HCT116 (cell line): ENCODE results near the gene SETD5. TPM values are rescaled to one million over a fixed set of nuclear protein-coding genes. Genes with fewer than 3 reads are reported as not detected.

Experiments
- ATAC-seq: fragments of 200-7000 bp; cut with Tn5 transposase; 2 replicates; pipeline ENCODE4 v1.9.1; 2020; ENCODE audit warnings: mild to moderate bottlenecking, moderate library complexity
- BruUV-seq: library from RNA; stranded (reverse); fragments of 400-500 nt; replicated peaks from 2 replicates; lab custom pipeline; 2021; lab: Mats Ljungman, UMichigan
- CTCF ChIA-PET: fragments of 300-600 bp; sonication (Branson Sonifier 250); formaldehyde crosslinking; loops from one replicate; lab custom pipeline; 2021; ENCODE audit warnings: antibody characterized with exemption; lab: Charles Lee
- POLR2A ChIA-PET: fragments of 300-600, 350-600 bp; sonication (Branson Sonifier 250); formaldehyde crosslinking; loops from one replicate; lab custom pipeline; 2021; ENCODE audit warnings: antibody characterized with exemption; lab: Charles Lee
- RAD21 ChIA-PET, 2 experiments: fragments of 300-600 bp; sonication (Branson Sonifier 250); formaldehyde crosslinking; loops; one replicate each; lab custom pipeline; 2023; ENCODE audit warnings: low total read pairs in 2 of 2; ENCODE audit not compliant: uncharacterized antibody in 2 of 2, unreplicated experiment in 2 of 2, low non-redundant PET in 1 of 2; lab: Charles Lee
- DNase-seq: peaks from one replicate; pipeline ENCODE4 v3.0.0-alpha.2; 2010; ENCODE audit warnings: low read depth, low spot score
- H2AFZ ChIP-seq: fragments of 200-600 bp; shearing (Covaris generic), sonication (generic); 2 replicates; pipeline ENCODE4 v1.6.1; 2017; ENCODE audit warnings: low read depth, mixed run types, mixed read lengths, antibody characterized with exemption, low read length; ENCODE audit not compliant: poor library complexity, severe bottlenecking
- H3K27ac ChIP-seq: 2 replicates; pipeline ENCODE4 v1.5.1; 2012; ENCODE audit warnings: low read depth, low read length
- H3K27me3 ChIP-seq: fragments of 200-600 bp; sonication (generic); 2 replicates; pipeline ENCODE4 v1.6.1; 2016; ENCODE audit warnings: mixed run types, low read length, mixed read lengths; ENCODE audit not compliant: insufficient read depth
- H3K36me3 ChIP-seq, 2 experiments: fragments of 200-500 bp in 1 of 2; fragments of 200-600 bp in 1 of 2; sonication (Bioruptor generic) in 1 of 2; sonication (generic) in 1 of 2; 2 replicates each; pipeline versions ENCODE4 v1.5.1 to v1.6.1; 2014 to 2016; ENCODE audit warnings: low read length in 2 of 2, inconsistent platforms in 1 of 2, mixed read lengths in 1 of 2, mixed run types in 1 of 2; ENCODE audit not compliant: insufficient read depth in 2 of 2, control insufficient read depth in 1 of 2
- H3K4me1 ChIP-seq, 2 experiments: fragments of 200-600 bp in 1 of 2; sonication (generic) in 1 of 2; 2 replicates each; pipeline versions ENCODE4 v1.5.1 to v1.6.1; 2012 to 2017; ENCODE audit warnings: low read length in 2 of 2, inconsistent platforms in 1 of 2, mild to moderate bottlenecking in 1 of 2, mixed read lengths in 1 of 2, mixed run types in 1 of 2, moderate library complexity in 1 of 2; ENCODE audit not compliant: insufficient read depth in 2 of 2, control insufficient read depth in 1 of 2
- H3K4me2 ChIP-seq: fragments of 200-600 bp; sonication (generic); 2 replicates; pipeline ENCODE4 v1.6.1; 2017; ENCODE audit warnings: mixed run types, low read length, mixed read lengths
- H3K4me3 ChIP-seq, 2 experiments: fragments of 200-600 bp in 1 of 2; sonication (generic) in 1 of 2; replicated peaks in 1 of 2; 2 replicates each; pipeline ENCODE4 v1.5.1; 2011 to 2016; ENCODE audit warnings: low read length in 2 of 2, control low read depth in 1 of 2, low read depth in 1 of 2, mild to moderate bottlenecking in 1 of 2, mixed read lengths in 1 of 2, mixed run types in 1 of 2
- H3K79me2 ChIP-seq: fragments of 200-600 bp; sonication (generic); 2 replicates; pipeline ENCODE4 v1.6.1; 2017; ENCODE audit warnings: mild to moderate bottlenecking, mixed run types, low read length, moderate library complexity, mixed read lengths; ENCODE audit not compliant: insufficient read depth
- H3K9ac ChIP-seq: fragments of 200-600 bp; sonication (generic); 2 replicates; pipeline ENCODE4 v1.6.1; 2016; ENCODE audit warnings: low read length, mixed read lengths
- H3K9me2 ChIP-seq: fragments of 200-600 bp; sonication (generic), shearing (Covaris generic); 2 replicates; pipeline ENCODE4 v1.6.1; 2017; ENCODE audit warnings: mixed run types, mild to moderate bottlenecking, moderate library complexity; ENCODE audit not compliant: insufficient read depth
- H3K9me3 ChIP-seq, 2 experiments: fragments of 200-500 bp in 1 of 2; fragments of 200-600 bp in 1 of 2; sonication (Bioruptor generic) in 1 of 2; sonication (generic) in 1 of 2; 2 replicates each; pipeline ENCODE4 v1.6.1; 2014 to 2017; ENCODE audit warnings: low read length in 2 of 2, mixed read lengths in 2 of 2, inconsistent platforms in 1 of 2, low read depth in 1 of 2, mild to moderate bottlenecking in 1 of 2, mixed run types in 1 of 2, moderate library complexity in 1 of 2; ENCODE audit not compliant: control insufficient read depth in 1 of 2, insufficient read depth in 1 of 2
- H4K20me1 ChIP-seq: fragments of 200-600 bp; sonication (generic), shearing (Covaris generic); 2 replicates; pipeline ENCODE4 v1.6.1; 2017; ENCODE audit warnings: mixed run types, mild to moderate bottlenecking, moderate library complexity; ENCODE audit not compliant: insufficient read depth
- CBX3 ChIP-seq: IDR thresholded peaks from 2 replicates; pipeline ENCODE4 v1.6.1; 2012; ENCODE audit warnings: low read depth
- CTCF ChIP-seq, 3 experiments: fragments of 200-600 bp in 1 of 3; sonication (generic) in 1 of 3; IDR thresholded peaks in 2 of 3; conservative IDR thresholded peaks in 1 of 3; 2 replicates each; pipeline ENCODE4 v1.5.1; 2012 to 2017; ENCODE audit warnings: low read depth in 2 of 3, low read length in 2 of 3, antibody characterized with exemption in 1 of 3, borderline replicate concordance in 1 of 3, control low read depth in 1 of 3, mild to moderate bottlenecking in 1 of 3, mixed read lengths in 1 of 3, mixed run types in 1 of 3, moderate library complexity in 1 of 3; ENCODE audit not compliant: insufficient read depth in 1 of 3
- EGR1 ChIP-seq: IDR thresholded peaks from 2 replicates; pipeline ENCODE4 v1.6.1; 2012; ENCODE audit warnings: low read depth
- ELF1 ChIP-seq: IDR thresholded peaks from 2 replicates; pipeline ENCODE4 v1.6.1; 2012; ENCODE audit warnings: low read depth, borderline replicate concordance
- EZH2phosphoT487 ChIP-seq: fragments of 200-600 bp; IDR thresholded peaks from 2 replicates; pipeline ENCODE4 v1.6.1; 2018; ENCODE audit warnings: antibody characterized with exemption, borderline replicate concordance
- FOSL1 ChIP-seq: IDR thresholded peaks from 2 replicates; pipeline ENCODE4 v1.6.1; 2012; ENCODE audit warnings: low read depth
- JUND ChIP-seq: IDR thresholded peaks from 2 replicates; pipeline ENCODE4 v1.6.1; 2012
- MAX ChIP-seq: IDR thresholded peaks from 2 replicates; pipeline ENCODE4 v1.6.1; 2012
- POLR2A ChIP-seq: IDR thresholded peaks from 2 replicates; pipeline ENCODE4 v1.7.0; 2011; ENCODE audit warnings: borderline replicate concordance; ENCODE audit not compliant: insufficient read depth, insufficient read length; ENCODE audit errors: extremely low read depth
- POLR2AphosphoS5 ChIP-seq: IDR thresholded peaks from 2 replicates; pipeline ENCODE4 v1.6.1; 2011; ENCODE audit warnings: mild to moderate bottlenecking, low read depth, low read length, moderate library complexity
- RAD21 ChIP-seq: IDR thresholded peaks from 2 replicates; pipeline ENCODE4 v1.6.1; 2012; ENCODE audit warnings: low read depth, mild to moderate bottlenecking
- SRF ChIP-seq: IDR thresholded peaks from 2 replicates; pipeline ENCODE4 v1.6.1; 2012; ENCODE audit warnings: low read depth
- ZFX ChIP-seq: fragments of 450-650 bp; IDR thresholded peaks from 2 replicates; pipeline ENCODE4 v1.6.1; 2017
- intact Hi-C: fragments of 100-400 bp; cut with micrococcal nuclease; formaldehyde crosslinking; loops from 2 replicates; pipeline ENCODE4 v1.10.0; 2022
- total RNA-seq: library from RNA; stranded (reverse); gene quantifications from one replicate; pipeline ENCODE4 v1.2.1, GENCODE V29; 2021; ENCODE audit not compliant: unreplicated experiment
- TF ChIP-seq, protein P1 (sequence below): IDR thresholded peaks from 2 replicates; pipeline ENCODE4 v1.6.1; 2012
- TF ChIP-seq, protein P2 (sequence below): IDR thresholded peaks from 2 replicates; pipeline ENCODE4 v1.6.1; 2011; ENCODE audit warnings: mild to moderate bottlenecking, low read length, moderate library complexity; ENCODE audit not compliant: insufficient replicate concordance; ENCODE audit errors: extremely low read depth

SETD5 gene
- total RNA-seq, 1 experiment from 2014 or later, result 141 TPM

GRCh38 chr3:9406856-9407626 is 9.6 kb downstream of the SETD5 start (continued):
- TF ChIP-seq EZH2phosphoT487, result no peak
- no peak for TF ChIP-seq RAD21
- no peak for TF ChIP-seq POLR2AphosphoS5
- no peak for TF ChIP-seq POLR2A
- TF ChIP-seq CTCF (IDR thresholded peaks at IDR 0.05 in 2 of 3, conservative IDR thresholded peaks at IDR 0.05 in 1 of 3; ENCODE audit: borderline replicate concordance in 1 of 3, insufficient read depth in 1 of 3, low read depth in 2 of 3, low read length in 2 of 3), result no peak
- TF ChIP-seq, protein P1, sequence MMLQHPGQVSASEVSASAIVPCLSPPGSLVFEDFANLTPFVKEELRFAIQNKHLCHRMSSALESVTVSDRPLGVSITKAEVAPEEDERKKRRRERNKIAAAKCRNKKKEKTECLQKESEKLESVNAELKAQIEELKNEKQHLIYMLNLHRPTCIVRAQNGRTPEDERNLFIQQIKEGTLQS, result no peak
- no peak for TF ChIP-seq SRF
- TF ChIP-seq FOSL1, result no peak

DNA sequence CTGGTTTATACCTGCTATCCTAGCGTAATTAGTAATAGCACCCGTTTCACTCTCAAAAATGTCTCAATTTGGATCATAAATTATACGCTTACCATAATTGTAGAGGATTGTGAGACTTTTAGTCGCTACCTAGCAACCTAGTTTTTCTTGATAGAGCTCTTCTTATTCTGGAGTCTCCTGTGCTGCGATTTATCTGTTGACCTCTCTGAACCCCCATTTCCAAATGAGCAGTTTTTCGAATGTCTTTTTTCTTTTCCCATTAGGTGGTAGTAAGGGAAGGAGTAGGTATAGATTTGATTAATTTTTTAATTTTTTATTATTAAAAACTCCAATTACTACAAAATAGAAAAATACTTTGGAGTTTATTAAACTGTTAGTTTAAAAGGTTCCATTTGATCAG is 10.6 kb downstream of the SETD5 start:
- Histone ChIP-seq H3K4me1 (peaks cover 17 to 20% of the 10 kb centered on the region in 2 experiments), H3K9me2 (no peaks in the 10 kb centered on the region)
- POLR2A ChIA-PET, result interaction anchor here (3.6 kb wide), 1 partner anchor 11 kb away, joined by 16 read pairs; the partner anchor contains the start of gene SETD5
- TF ChIP-seq, protein P1, result no peak
- TF ChIP-seq MAX, result no peak
- TF ChIP-seq SRF, result no peak
- TF ChIP-seq, protein P2, sequence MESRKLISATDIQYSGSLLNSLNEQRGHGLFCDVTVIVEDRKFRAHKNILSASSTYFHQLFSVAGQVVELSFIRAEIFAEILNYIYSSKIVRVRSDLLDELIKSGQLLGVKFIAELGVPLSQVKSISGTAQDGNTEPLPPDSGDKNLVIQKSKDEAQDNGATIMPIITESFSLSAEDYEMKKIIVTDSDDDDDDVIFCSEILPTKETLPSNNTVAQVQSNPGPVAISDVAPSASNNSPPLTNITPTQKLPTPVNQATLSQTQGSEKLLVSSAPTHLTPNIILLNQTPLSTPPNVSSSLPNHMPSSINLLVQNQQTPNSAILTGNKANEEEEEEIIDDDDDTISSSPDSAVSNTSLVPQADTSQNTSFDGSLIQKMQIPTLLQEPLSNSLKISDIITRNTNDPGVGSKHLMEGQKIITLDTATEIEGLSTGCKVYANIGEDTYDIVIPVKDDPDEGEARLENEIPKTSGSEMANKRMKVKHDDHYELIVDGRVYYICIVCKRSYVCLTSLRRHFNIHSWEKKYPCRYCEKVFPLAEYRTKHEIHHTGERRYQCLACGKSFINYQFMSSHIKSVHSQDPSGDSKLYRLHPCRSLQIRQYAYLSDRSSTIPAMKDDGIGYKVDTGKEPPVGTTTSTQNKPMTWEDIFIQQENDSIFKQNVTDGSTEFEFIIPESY, result no peak
- no peak for TF ChIP-seq POLR2A
- no peak for TF ChIP-seq CBX3
- TF ChIP-seq POLR2AphosphoS5, result no peak
- no peak for TF ChIP-seq EGR1
- TF ChIP-seq JUND, result no peak
- no peak for TF ChIP-seq ELF1
- no peak for TF ChIP-seq CTCF (IDR thresholded peaks at IDR 0.05 in 2 of 3, conservative IDR thresholded peaks at IDR 0.05 in 1 of 3; ENCODE audit: borderline replicate concordance in 1 of 3, insufficient read depth in 1 of 3, low read depth in 2 of 3, low read length in 2 of 3)
- TF ChIP-seq ZFX, result no peak

More for the DNA sequence above, 10.6 kb downstream of the SETD5 start:
- Histone ChIP-seq H3K4me3 (no peak overlapping the region), H3K9ac (no peak overlapping the region), H3K36me3 (no peaks in the 10 kb centered on the region; a peak in 1 of 4 replicates), H2AFZ (no peak overlapping the region), H4K20me1 (peaks cover 76% of the 10 kb centered on the region; the same call in 1 of the 2 replicates), H3K79me2 (peaks cover 100% of the 10 kb centered on the region), H3K27ac (no peak overlapping the region), H3K27me3 (no peaks in the 10 kb centered on the region), H3K4me2 (no peak overlapping the region), H3K9me3 (no peaks in the 10 kb centered on the region)
- CTCF ChIA-PET, result no interaction called here
- no TSS peak for BruUV-seq
- intact Hi-C loops, result no loop called here
- no peak for DNase-seq
- no peak for ATAC-seq
- RAD21 ChIA-PET, result no interaction called here
